ENCODE measurements around the gene ETS1. TPM values are rescaled to one million over a fixed set of nuclear protein-coding genes. Genes with fewer than 3 reads are reported as not detected.

Gene ETS1
- total and polyA plus RNA-seq, 4 donors = 20.7 to 154 (median 78.7) TPM

DNA sequence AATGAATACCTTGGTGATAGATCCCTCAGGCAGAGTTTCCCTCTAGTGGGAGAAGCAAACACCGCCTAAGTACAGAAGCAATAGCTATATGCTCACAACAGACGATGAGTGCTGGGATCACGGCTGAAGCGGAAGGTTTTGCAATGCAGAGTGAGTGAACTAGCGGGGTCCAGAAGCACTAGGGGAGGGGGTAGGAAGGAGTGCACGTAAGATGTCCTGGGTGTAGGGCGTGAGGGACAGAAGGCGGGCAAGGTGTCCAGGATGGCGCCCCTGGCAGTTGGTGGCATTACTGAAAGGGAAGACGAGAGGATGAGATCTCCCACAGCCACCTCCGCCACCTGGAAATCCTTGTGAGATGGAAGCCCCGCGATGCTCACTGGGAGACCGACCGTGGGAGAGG lies 81.0 kb downstream of the ETS1 start:
- no peak for ATAC-seq (ENCODE audit: insufficient read depth, low FRiP score)
- TF ChIP-seq, protein P1, sequence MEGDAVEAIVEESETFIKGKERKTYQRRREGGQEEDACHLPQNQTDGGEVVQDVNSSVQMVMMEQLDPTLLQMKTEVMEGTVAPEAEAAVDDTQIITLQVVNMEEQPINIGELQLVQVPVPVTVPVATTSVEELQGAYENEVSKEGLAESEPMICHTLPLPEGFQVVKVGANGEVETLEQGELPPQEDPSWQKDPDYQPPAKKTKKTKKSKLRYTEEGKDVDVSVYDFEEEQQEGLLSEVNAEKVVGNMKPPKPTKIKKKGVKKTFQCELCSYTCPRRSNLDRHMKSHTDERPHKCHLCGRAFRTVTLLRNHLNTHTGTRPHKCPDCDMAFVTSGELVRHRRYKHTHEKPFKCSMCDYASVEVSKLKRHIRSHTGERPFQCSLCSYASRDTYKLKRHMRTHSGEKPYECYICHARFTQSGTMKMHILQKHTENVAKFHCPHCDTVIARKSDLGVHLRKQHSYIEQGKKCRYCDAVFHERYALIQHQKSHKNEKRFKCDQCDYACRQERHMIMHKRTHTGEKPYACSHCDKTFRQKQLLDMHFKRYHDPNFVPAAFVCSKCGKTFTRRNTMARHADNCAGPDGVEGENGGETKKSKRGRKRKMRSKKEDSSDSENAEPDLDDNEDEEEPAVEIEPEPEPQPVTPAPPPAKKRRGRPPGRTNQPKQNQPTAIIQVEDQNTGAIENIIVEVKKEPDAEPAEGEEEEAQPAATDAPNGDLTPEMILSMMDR (IDR thresholded peaks at IDR 0.05; ENCODE audit: control extremely low read depth, extremely low read depth) = no peak
- H3K4me3 ChIP-seq = no peak overlapping the region
- peak overlapping the region; percentile 88 to 94 for H3K27ac ChIP-seq (ENCODE audit: low read depth in 1 of 2, low read length in 1 of 2)
- peaks cover 0 to 6% (median 5%) of the 10 kb centered on the region in 4 donors for H3K36me3 ChIP-seq (ENCODE audit: control insufficient read depth in 4 of 4, insufficient read depth in 4 of 4, low read length in 4 of 4)
- no peaks in the 10 kb centered on the region for H3K27me3 ChIP-seq (ENCODE audit: control insufficient read depth in 3 of 3, insufficient read depth in 3 of 3, low read length in 2 of 3)
- no peak for DNase-seq
- H3K9me3 ChIP-seq (ENCODE audit: control insufficient read depth in 4 of 4, insufficient read depth in 3 of 4, low read length in 3 of 4) = no peaks in the 10 kb centered on the region
- WGBS, 2 donors = 74 to 75% methylated on average over 15 of the region's 15 CpGs
- H3K4me1 ChIP-seq (ENCODE audit: control insufficient read depth in 5 of 5, insufficient read depth in 5 of 5, low read length in 5 of 5) = peaks cover 11 to 70% (median 35%) of the 10 kb centered on the region in 5 donors
- no peak overlapping the region for H3K9ac ChIP-seq (ENCODE audit: insufficient read depth in 1 of 2, low read length in 2 of 2)

GRCh38 chr11:128505449-128506065 lies 81.8 kb downstream of the ETS1 start:
- DNase-seq (no peak), ATAC-seq (ENCODE audit: insufficient read depth, low FRiP score) (no peak)
- Histone ChIP-seq H3K4me3 (no peak overlapping the region), H3K27ac (ENCODE audit: low read depth in 1 of 2, low read length in 1 of 2) (peak overlapping the region; percentile 18 to 90), H3K9ac (ENCODE audit: insufficient read depth in 1 of 2, low read length in 2 of 2) (no peak overlapping the region), H3K36me3 (ENCODE audit: control insufficient read depth in 4 of 4, insufficient read depth in 4 of 4, low read length in 4 of 4) (peaks cover 0 to 6% (median 2%) of the 10 kb centered on the region in 4 donors), H3K9me3 (ENCODE audit: control insufficient read depth in 4 of 4, insufficient read depth in 3 of 4, low read length in 3 of 4) (no peaks in the 10 kb centered on the region), H3K4me1 (ENCODE audit: control insufficient read depth in 5 of 5, insufficient read depth in 5 of 5, low read length in 5 of 5) (peaks cover 11 to 70% (median 37%) of the 10 kb centered on the region in 5 donors), H3K27me3 (ENCODE audit: control insufficient read depth in 3 of 3, insufficient read depth in 3 of 3, low read length in 2 of 3) (no peaks in the 10 kb centered on the region)
- TF ChIP-seq, protein P1 (IDR thresholded peaks at IDR 0.05; ENCODE audit: control extremely low read depth, extremely low read depth) = no peak
- 70 to 79% methylated on average over 12 of the region's 12 CpGs for WGBS, 2 donors

DNA sequence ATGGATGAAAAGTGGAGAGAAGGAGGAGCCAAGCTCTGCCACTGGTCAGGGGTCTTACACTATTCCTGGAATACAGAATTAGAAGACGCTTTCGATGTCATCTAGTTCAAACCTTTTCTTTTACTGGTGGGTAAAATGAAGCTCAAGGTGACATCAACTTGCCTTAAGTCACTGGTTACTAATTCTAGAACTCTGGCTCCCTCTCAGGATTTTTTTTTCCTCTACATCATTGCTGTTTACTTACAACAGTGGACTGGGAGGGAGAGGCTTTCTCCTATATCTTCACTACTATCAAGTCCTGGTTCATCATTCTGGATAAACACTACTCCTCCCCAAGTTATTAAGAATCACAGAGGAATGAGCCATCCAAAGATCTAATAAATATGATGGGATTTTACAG lies 82.9 kb downstream of the ETS1 start:
- Histone ChIP-seq H3K27me3 (ENCODE audit: control insufficient read depth in 3 of 3, insufficient read depth in 3 of 3, low read length in 2 of 3) (no peaks in the 10 kb centered on the region), H3K9me3 (ENCODE audit: control insufficient read depth in 4 of 4, insufficient read depth in 3 of 4, low read length in 3 of 4) (no peaks in the 10 kb centered on the region), H3K9ac (ENCODE audit: insufficient read depth in 1 of 2, low read length in 2 of 2) (no peak overlapping the region), H3K4me1 (ENCODE audit: control insufficient read depth in 5 of 5, insufficient read depth in 5 of 5, low read length in 5 of 5) (peaks cover 11 to 69% (median 40%) of the 10 kb centered on the region in 5 donors), H3K36me3 (ENCODE audit: control insufficient read depth in 4 of 4, insufficient read depth in 4 of 4, low read length in 4 of 4) (peaks cover 0 to 6% (median 2%) of the 10 kb centered on the region in 4 donors), H3K4me3 (no peak overlapping the region), H3K27ac (ENCODE audit: low read depth in 1 of 2, low read length in 1 of 2) (peak overlapping the region; percentile 41 to 90)
- no peak for ATAC-seq (ENCODE audit: insufficient read depth, low FRiP score)
- DNase-seq = no peak
- TF ChIP-seq, protein P1 (IDR thresholded peaks at IDR 0.05; ENCODE audit: control extremely low read depth, extremely low read depth) = no peak
- WGBS, 2 donors = 80 to 93% methylated on average over 2 of the region's 2 CpGs

Measured in lung (tissue), 12 donors.